ENCODE data around the gene CD47.

Gene CD47

DNA sequence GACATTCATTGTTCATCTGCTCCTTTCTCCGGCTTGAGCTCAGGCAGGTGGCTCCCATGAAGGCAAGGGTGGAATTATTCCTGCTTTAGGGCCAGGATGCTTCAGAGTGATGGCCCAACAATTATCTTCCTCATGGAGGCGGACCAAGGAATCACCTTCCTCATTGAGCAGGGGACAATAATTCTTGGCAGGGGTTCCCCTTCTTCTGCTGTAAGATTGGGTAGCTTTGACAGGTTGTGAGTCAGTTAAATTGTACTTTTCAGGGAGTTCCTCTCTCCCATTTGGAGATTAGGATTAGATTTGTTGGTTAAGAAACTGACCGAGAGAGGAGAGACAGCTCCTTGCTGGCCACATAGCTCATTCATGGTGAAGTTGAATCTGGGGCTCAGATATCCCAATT, 31.4 kb upstream of the CD47 start:
- Histone ChIP-seq H3K4me2 (ENCODE audit: low read depth, low read length, poor library complexity, severe bottlenecking) (no peak overlapping the region), H3K9me3 (ENCODE audit: insufficient read depth, low read depth, low read length) (no peaks in the 10 kb centered on the region), H3K79me2 (ENCODE audit: insufficient read depth, low read length) (peaks cover 16% of the 10 kb centered on the region; the same call in 1 of the 2 replicates), H3K9ac (ENCODE audit: low read depth, low read length, poor library complexity, severe bottlenecking) (no peak overlapping the region), H2AFZ (ENCODE audit: low read length) (no peak overlapping the region), H3K4me1 (ENCODE audit: insufficient read depth, low read length, poor library complexity, severe bottlenecking) (peaks cover 90% of the 10 kb centered on the region), H3K9me2 (replicated peaks; ENCODE audit: low read depth, low read length) (no peaks in the 10 kb centered on the region), H3K36me3 (ENCODE audit: insufficient read depth, low read length) (no peaks in the 10 kb centered on the region), H4K20me1 (ENCODE audit: insufficient read depth, low read length, poor library complexity, severe bottlenecking) (no peaks in the 10 kb centered on the region), H3F3A (ENCODE audit: low read depth) (peaks cover 19% of the 10 kb centered on the region), H3K4me3 (ENCODE audit: low read length, poor library complexity, severe bottlenecking) (no peak overlapping the region), H3K27me3 (ENCODE audit: insufficient read depth, low read length, poor library complexity, severe bottlenecking) (no peaks in the 10 kb centered on the region)
- no peak for TF ChIP-seq EZH2phosphoT487 (IDR thresholded peaks at IDR 0.05; ENCODE audit: borderline replicate concordance)
- TF ChIP-seq, protein P1, sequence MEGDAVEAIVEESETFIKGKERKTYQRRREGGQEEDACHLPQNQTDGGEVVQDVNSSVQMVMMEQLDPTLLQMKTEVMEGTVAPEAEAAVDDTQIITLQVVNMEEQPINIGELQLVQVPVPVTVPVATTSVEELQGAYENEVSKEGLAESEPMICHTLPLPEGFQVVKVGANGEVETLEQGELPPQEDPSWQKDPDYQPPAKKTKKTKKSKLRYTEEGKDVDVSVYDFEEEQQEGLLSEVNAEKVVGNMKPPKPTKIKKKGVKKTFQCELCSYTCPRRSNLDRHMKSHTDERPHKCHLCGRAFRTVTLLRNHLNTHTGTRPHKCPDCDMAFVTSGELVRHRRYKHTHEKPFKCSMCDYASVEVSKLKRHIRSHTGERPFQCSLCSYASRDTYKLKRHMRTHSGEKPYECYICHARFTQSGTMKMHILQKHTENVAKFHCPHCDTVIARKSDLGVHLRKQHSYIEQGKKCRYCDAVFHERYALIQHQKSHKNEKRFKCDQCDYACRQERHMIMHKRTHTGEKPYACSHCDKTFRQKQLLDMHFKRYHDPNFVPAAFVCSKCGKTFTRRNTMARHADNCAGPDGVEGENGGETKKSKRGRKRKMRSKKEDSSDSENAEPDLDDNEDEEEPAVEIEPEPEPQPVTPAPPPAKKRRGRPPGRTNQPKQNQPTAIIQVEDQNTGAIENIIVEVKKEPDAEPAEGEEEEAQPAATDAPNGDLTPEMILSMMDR (conservative IDR thresholded peaks at IDR 0.05; ENCODE audit: low read length) = no peak

DNA sequence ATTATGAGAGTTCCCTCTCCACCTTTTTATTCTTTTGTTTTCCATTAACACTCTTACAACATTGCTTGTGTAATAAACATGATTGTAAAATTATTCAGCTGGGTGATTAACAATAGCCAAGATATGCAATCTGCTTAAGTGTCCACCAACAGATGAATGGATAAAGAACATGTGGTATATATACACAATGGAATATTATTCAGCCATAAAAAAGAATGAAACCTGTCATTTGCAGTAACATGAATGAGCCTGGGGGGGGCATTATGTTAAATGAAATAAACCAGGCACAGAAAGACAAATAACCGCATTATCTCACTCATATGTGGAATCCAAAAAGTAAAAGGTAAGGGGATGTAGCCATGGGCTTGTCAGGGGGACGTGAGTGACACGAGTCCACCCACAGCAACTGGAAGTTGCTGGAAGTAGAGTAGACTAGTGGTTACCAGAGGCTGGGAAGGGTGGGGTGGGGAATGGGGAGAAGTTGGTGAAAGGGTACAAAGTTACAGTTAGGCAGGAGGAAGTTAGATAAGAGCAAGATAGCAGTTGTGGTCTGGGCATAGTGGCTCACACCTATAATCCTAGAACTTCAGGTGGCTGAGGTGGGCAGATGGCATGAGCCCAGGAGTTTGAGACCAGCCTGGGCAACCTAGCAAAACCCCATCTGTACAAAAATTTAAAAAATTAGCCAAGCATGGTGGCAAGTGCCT, 28.7 kb upstream of the CD47 start:
- Histone ChIP-seq H3K4me2 (ENCODE audit: low read depth, low read length, poor library complexity, severe bottlenecking) (peak overlapping the region; percentile 7), H3K36me3 (ENCODE audit: insufficient read depth, low read length) (no peaks in the 10 kb centered on the region), H3K9me3 (ENCODE audit: insufficient read depth, low read depth, low read length) (no peaks in the 10 kb centered on the region), H2AFZ (ENCODE audit: low read length) (no peak overlapping the region), H3K4me1 (ENCODE audit: insufficient read depth, low read length, poor library complexity, severe bottlenecking) (peaks cover 76% of the 10 kb centered on the region), H3K4me3 (ENCODE audit: low read length, poor library complexity, severe bottlenecking) (no peak overlapping the region), H3K9ac (ENCODE audit: low read depth, low read length, poor library complexity, severe bottlenecking) (peak overlapping the region; percentile 38), H3K79me2 (ENCODE audit: insufficient read depth, low read length) (peaks cover 6% of the 10 kb centered on the region; the same call in 1 of the 2 replicates), H3F3A (ENCODE audit: low read depth) (0 out of 2 replicates have a peak, but pooled peaks cover 5% of the 10 kb centered on the region), H3K9me2 (replicated peaks; ENCODE audit: low read depth, low read length) (no peaks in the 10 kb centered on the region), H4K20me1 (ENCODE audit: insufficient read depth, low read length, poor library complexity, severe bottlenecking) (no peaks in the 10 kb centered on the region), H3K27me3 (ENCODE audit: insufficient read depth, low read length, poor library complexity, severe bottlenecking) (no peaks in the 10 kb centered on the region)
- TF ChIP-seq, protein P1 (conservative IDR thresholded peaks at IDR 0.05; ENCODE audit: low read length) = peak; percentile 40
- TF ChIP-seq EZH2phosphoT487 (IDR thresholded peaks at IDR 0.05; ENCODE audit: borderline replicate concordance) = no peak

DNA sequence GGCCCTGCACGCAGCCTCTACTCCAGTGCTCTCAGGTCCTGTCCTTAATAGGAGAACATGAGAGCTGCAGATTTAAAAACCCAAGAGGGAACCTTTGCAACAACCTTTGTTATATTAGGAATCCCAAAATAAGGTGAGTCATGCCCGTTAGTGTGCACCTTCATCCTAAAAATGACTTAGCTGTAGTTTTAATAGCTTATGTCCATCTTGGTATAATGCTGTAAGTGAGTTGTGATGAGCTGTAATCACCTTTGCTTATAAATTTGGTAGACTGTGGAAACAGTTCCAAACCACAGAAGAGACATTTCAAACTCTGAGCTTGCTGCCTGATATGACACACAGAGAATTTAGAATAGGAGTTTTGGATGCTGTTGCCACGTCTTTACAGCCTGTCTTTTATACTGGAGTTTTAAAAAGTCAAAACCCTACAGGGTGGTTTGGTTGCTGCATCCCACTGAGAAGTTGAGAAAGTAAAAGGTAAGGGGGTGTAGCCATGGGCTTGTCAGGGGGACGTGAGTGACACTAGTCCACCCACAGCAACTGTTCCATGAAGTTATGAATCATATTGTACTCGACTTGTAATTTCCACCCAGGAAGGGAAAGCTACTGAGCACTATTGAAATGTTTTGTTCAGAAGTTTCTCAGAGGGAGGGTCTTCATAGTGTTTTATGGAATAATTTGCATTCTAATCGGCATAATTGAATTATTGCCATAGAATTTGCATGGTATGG, 27.4 kb upstream of the CD47 start:
- H3K79me2 ChIP-seq (ENCODE audit: insufficient read depth, low read length) = peaks cover 3% of the 10 kb centered on the region; the same call in 1 of the 2 replicates
- H3F3A ChIP-seq (ENCODE audit: low read depth) = no peaks in the 10 kb centered on the region
- H3K9ac ChIP-seq (ENCODE audit: low read depth, low read length, poor library complexity, severe bottlenecking) = peak overlapping the region; percentile 19
- no peaks in the 10 kb centered on the region for H3K36me3 ChIP-seq (ENCODE audit: insufficient read depth, low read length)
- H3K9me3 ChIP-seq (ENCODE audit: insufficient read depth, low read depth, low read length) = no peaks in the 10 kb centered on the region
- no peaks in the 10 kb centered on the region for H3K27me3 ChIP-seq (ENCODE audit: insufficient read depth, low read length, poor library complexity, severe bottlenecking)
- no peaks in the 10 kb centered on the region for H4K20me1 ChIP-seq (ENCODE audit: insufficient read depth, low read length, poor library complexity, severe bottlenecking)
- no peaks in the 10 kb centered on the region for H3K9me2 ChIP-seq (replicated peaks; ENCODE audit: low read depth, low read length)
- peaks cover 63% of the 10 kb centered on the region for H3K4me1 ChIP-seq (ENCODE audit: insufficient read depth, low read length, poor library complexity, severe bottlenecking)
- TF ChIP-seq, protein P1 (conservative IDR thresholded peaks at IDR 0.05; ENCODE audit: low read length) = no peak
- no peak for TF ChIP-seq EZH2phosphoT487 (IDR thresholded peaks at IDR 0.05; ENCODE audit: borderline replicate concordance)
- no peak overlapping the region for H3K4me3 ChIP-seq (ENCODE audit: low read length, poor library complexity, severe bottlenecking)
- H3K4me2 ChIP-seq (ENCODE audit: low read depth, low read length, poor library complexity, severe bottlenecking) = peak overlapping the region; percentile 12
- peak overlapping the region; percentile 13; the same call in 1 of the 2 replicates for H2AFZ ChIP-seq (ENCODE audit: low read length)

Data from Loucy (cell line).